Endodermal cell (in vitro differentiated cells): ENCODE measurements around the gene TULP4. TPM values are rescaled to one million over a fixed set of nuclear protein-coding genes. Genes with fewer than 3 reads are reported as not detected.

Experiments used
- DNase-seq: peaks from one replicate; pipeline ENCODE4 v3.0.0-alpha.2; 2017
- H3K27ac ChIP-seq: 2 replicates; pipeline ENCODE4 v1.5.1; 2013; ENCODE audit warnings: mild to moderate bottlenecking, low read depth, low read length, moderate library complexity
- H3K27me3 ChIP-seq: 2 replicates; pipeline ENCODE4 v1.6.1; 2013; ENCODE audit warnings: mild to moderate bottlenecking, low read length, moderate library complexity; ENCODE audit not compliant: insufficient read depth, control insufficient read depth, poor library complexity, severe bottlenecking
- H3K36me3 ChIP-seq: 2 replicates; pipeline ENCODE4 v1.7.0; 2013; ENCODE audit warnings: mild to moderate bottlenecking, low read length, moderate library complexity; ENCODE audit not compliant: control insufficient read depth, insufficient read depth
- H3K4me1 ChIP-seq: one replicate; pipeline ENCODE4 v1.7.0; 2013; ENCODE audit warnings: low read length; ENCODE audit not compliant: control insufficient read depth, insufficient read depth
- H3K4me3 ChIP-seq: 2 replicates; pipeline ENCODE4 v1.5.1; 2013; ENCODE audit warnings: mild to moderate bottlenecking, low read length, moderate library complexity
- H3K9ac ChIP-seq: 2 replicates; pipeline ENCODE4 v1.6.1; 2013; ENCODE audit warnings: mild to moderate bottlenecking, low read length, moderate library complexity; ENCODE audit not compliant: poor library complexity, severe bottlenecking; ENCODE audit errors: extremely low read depth
- H3K9me3 ChIP-seq: 2 replicates; pipeline ENCODE4 v1.6.1; 2013; ENCODE audit warnings: mild to moderate bottlenecking, low read length, moderate library complexity; ENCODE audit not compliant: control insufficient read depth
- H3K27ac Mint-ChIP-seq: 2 replicates; pipeline ENCODE4 v1.8.0; 2020; ENCODE audit warnings: mixed read lengths
- H3K27me3 Mint-ChIP-seq: 2 replicates; pipeline ENCODE4 v1.8.0; 2021; ENCODE audit warnings: mild to moderate bottlenecking, mixed read lengths; ENCODE audit not compliant: insufficient read depth
- H3K36me3 Mint-ChIP-seq: 2 replicates; pipeline ENCODE4 v1.8.0; 2020; ENCODE audit warnings: low read depth, mixed read lengths
- H3K4me1 Mint-ChIP-seq: 2 replicates; pipeline ENCODE4 v1.8.0; 2020; ENCODE audit warnings: mixed read lengths
- H3K4me3 Mint-ChIP-seq: 2 replicates; pipeline ENCODE4 v1.8.0; 2020; ENCODE audit warnings: mild to moderate bottlenecking, moderate library complexity, mixed read lengths
- H3K9me3 Mint-ChIP-seq: 2 replicates; pipeline ENCODE4 v1.8.0; 2020; ENCODE audit warnings: mild to moderate bottlenecking, mixed read lengths
- WGBS, 2 experiments: methylation state at CpG; one replicate each; pipeline versions ENCODE4 v1.1.5 to v1.1.7; 2013; ENCODE audit warnings: missing lambda C conversion rate in 2 of 2, mixed read lengths in 1 of 2; ENCODE audit not compliant: insufficient coverage in 1 of 2, insufficient read length in 1 of 2; 5-methylcytosine and 5-hydroxymethylcytosine counted together
- total RNA-seq, 2 donors: library from RNA; stranded (reverse); fragmentation: NEBNext Ultra II Directional in 1 of 2; extraction: Animal tissue kit (Norgen Biotek cat#: 25700) in 1 of 2; gene quantifications; 2 replicates in 1 of 2; 3 replicates in 1 of 2; pipeline ENCODE4 v1.2.1, GENCODE V29; 2021
- TF ChIP-seq, protein P1 (sequence below): fragments of 200-600 bp; sonication (generic); conservative IDR thresholded peaks from 2 replicates; pipeline ENCODE4 v1.5.0; 2021; ENCODE audit warnings: antibody characterized with exemption, mild to moderate bottlenecking

Gene TULP4
- total RNA-seq, 2 donors from 2014 or later = 102 to 103 TPM

GRCh38 chr6:158480989-158481388 lies 168.7 kb downstream of the TULP4 start:
- Histone ChIP-seq H3K27ac (no peak overlapping the region), H3K36me3 (peaks cover 90% of the 10 kb centered on the region), H3K9ac (no peak overlapping the region), H3K27me3 (no peaks in the 10 kb centered on the region), H3K4me3 (no peak overlapping the region), H3K4me1 (peaks cover 8% of the 10 kb centered on the region), H3K9me3 (peaks cover 6% of the 10 kb centered on the region)
- Mint-ChIP-seq H3K36me3 (peaks cover 81% of the 10 kb centered on the region), H3K4me1 (no peaks in the 10 kb centered on the region), H3K4me3 (no peak overlapping the region), H3K27ac (no peak overlapping the region), H3K9me3 (no peaks in the 10 kb centered on the region), H3K27me3 (no peaks in the 10 kb centered on the region)
- TF ChIP-seq, protein P1, sequence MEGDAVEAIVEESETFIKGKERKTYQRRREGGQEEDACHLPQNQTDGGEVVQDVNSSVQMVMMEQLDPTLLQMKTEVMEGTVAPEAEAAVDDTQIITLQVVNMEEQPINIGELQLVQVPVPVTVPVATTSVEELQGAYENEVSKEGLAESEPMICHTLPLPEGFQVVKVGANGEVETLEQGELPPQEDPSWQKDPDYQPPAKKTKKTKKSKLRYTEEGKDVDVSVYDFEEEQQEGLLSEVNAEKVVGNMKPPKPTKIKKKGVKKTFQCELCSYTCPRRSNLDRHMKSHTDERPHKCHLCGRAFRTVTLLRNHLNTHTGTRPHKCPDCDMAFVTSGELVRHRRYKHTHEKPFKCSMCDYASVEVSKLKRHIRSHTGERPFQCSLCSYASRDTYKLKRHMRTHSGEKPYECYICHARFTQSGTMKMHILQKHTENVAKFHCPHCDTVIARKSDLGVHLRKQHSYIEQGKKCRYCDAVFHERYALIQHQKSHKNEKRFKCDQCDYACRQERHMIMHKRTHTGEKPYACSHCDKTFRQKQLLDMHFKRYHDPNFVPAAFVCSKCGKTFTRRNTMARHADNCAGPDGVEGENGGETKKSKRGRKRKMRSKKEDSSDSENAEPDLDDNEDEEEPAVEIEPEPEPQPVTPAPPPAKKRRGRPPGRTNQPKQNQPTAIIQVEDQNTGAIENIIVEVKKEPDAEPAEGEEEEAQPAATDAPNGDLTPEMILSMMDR = no peak
- 94 to 97% methylated on average over 16 to 20 of the region's 20 CpGs for WGBS, 2 experiments
- DNase-seq = no peak

DNA sequence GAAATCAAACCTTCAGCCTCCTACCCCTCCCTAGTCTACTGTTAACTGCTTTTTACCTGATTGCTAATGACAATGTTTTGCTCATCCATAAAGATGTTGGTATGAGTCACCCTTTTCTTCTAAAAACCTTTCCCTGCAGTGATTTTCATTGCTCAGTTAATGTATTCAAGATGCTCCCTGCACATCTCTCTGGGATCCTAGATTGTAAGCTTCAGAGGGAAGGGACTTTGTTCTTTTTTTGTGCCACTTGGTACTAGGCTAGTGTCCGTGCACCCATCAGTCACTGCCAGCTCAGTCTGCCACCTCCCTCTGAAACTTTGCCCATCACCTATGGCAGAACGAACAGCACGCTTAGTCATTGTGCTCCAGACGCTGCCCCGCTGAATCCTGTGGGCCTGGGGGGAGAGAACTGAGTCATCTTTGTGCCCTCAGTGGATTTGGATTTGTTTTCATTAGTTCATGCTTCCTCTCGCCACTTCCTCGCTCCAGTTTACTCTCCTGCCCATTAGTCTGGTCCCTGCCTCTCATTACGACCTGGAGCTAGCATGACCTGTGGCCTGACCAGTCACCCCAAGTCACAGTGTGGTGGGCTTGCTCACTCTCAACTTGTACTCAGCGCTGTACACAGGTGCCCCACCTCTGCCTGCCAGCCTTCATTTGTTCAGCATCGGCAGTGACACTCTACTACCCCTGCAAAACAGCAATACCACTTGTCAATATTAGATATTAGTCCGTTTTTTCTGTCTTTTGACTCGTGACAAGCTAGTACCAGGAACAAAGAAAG lies 169.6 kb downstream of the TULP4 start:
- WGBS, 2 experiments = 91% methylated on average over 4 to 12 of the region's 12 CpGs

GRCh38 chr6:158485431-158485830 lies 173.2 kb downstream of the TULP4 start:
- no peak for DNase-seq
- H3K27ac ChIP-seq = no peak overlapping the region

More for the DNA sequence above, 169.6 kb downstream of the TULP4 start:
- DNase-seq = no peak
- H3K9ac ChIP-seq = no peak overlapping the region
- no peaks in the 10 kb centered on the region for H3K4me1 Mint-ChIP-seq
- H3K4me3 ChIP-seq = no peak overlapping the region
- H3K36me3 Mint-ChIP-seq = peaks cover 77% of the 10 kb centered on the region
- no peak overlapping the region for H3K27ac ChIP-seq
- peaks cover under 1% of the 10 kb centered on the region for H3K4me1 ChIP-seq
- no peak overlapping the region for H3K4me3 Mint-ChIP-seq
- peaks cover 6% of the 10 kb centered on the region for H3K9me3 ChIP-seq
- no peak overlapping the region for H3K27ac Mint-ChIP-seq
- peaks cover 84% of the 10 kb centered on the region for H3K36me3 ChIP-seq
- H3K27me3 ChIP-seq = no peaks in the 10 kb centered on the region
- H3K27me3 Mint-ChIP-seq = no peaks in the 10 kb centered on the region
- H3K9me3 Mint-ChIP-seq = no peaks in the 10 kb centered on the region
- TF ChIP-seq, protein P1 = no peak

More at GRCh38 chr6:158485431-158485830, 173.2 kb downstream of the TULP4 start:
- no peaks in the 10 kb centered on the region for H3K27me3 Mint-ChIP-seq
- H3K4me1 ChIP-seq = no peaks in the 10 kb centered on the region
- TF ChIP-seq, protein P1 = no peak
- WGBS, 2 experiments = 96 to 100% methylated on average over 2 of the region's 2 CpGs
- no peaks in the 10 kb centered on the region for H3K27me3 ChIP-seq
- no peaks in the 10 kb centered on the region for H3K9me3 ChIP-seq
- H3K36me3 Mint-ChIP-seq = peaks cover 67% of the 10 kb centered on the region
- H3K9me3 Mint-ChIP-seq = no peaks in the 10 kb centered on the region
- H3K9ac ChIP-seq = no peak overlapping the region
- peaks cover 60% of the 10 kb centered on the region for H3K36me3 ChIP-seq
- H3K4me3 Mint-ChIP-seq = no peak overlapping the region
- H3K4me1 Mint-ChIP-seq = no peaks in the 10 kb centered on the region
- no peak overlapping the region for H3K27ac Mint-ChIP-seq
- no peak overlapping the region for H3K4me3 ChIP-seq
